SJCRH30 (cell line): ENCODE measurements around the gene ANKLE2. TPM values are rescaled to one million over a fixed set of nuclear protein-coding genes. Genes with fewer than 3 reads are reported as not detected.

Experiments used
- DNase-seq, 2 experiments: peaks; one replicate each; pipeline ENCODE4 v3.0.0-alpha.2; 2015 to 2020
- H3K27ac ChIP-seq: fragments of 250-450 bp; sonication (Bioruptor Pico); 2 replicates; pipeline ENCODE4 v1.5.1; 2020; ENCODE audit warnings: mild to moderate bottlenecking, moderate library complexity
- H3K27me3 ChIP-seq: fragments of 250-450 bp; sonication (Bioruptor Pico); 2 replicates; pipeline ENCODE4 v1.5.1; 2020; ENCODE audit warnings: mild to moderate bottlenecking, moderate library complexity
- H3K36me3 ChIP-seq: fragments of 250-450 bp; sonication (Bioruptor Pico); 2 replicates; pipeline ENCODE4 v1.5.1; 2020; ENCODE audit warnings: mild to moderate bottlenecking, moderate library complexity
- H3K4me1 ChIP-seq: fragments of 250-450 bp; sonication (Bioruptor Pico); 2 replicates; pipeline ENCODE4 v1.5.1; 2020; ENCODE audit warnings: mild to moderate bottlenecking, moderate library complexity
- H3K4me3 ChIP-seq: fragments of 250-450 bp; sonication (Bioruptor Pico); 2 replicates; pipeline ENCODE4 v1.5.1; 2020; ENCODE audit warnings: mild to moderate bottlenecking, moderate library complexity
- H3K9me3 ChIP-seq: fragments of 250-450 bp; sonication (Bioruptor Pico); replicated peaks from 2 replicates; pipeline ENCODE4 v1.5.1; 2020; ENCODE audit warnings: mild to moderate bottlenecking, moderate library complexity
- total RNA-seq: library from RNA; depleted of rRNA; stranded (reverse); fragments of >200 nt; shearing (Covaris generic); gene quantifications from 2 replicates; pipeline ENCODE4 v1.2.3, GENCODE V29; 2014

The ANKLE2 gene
- total RNA-seq, 1 experiment from 2014 or later: 59.1 TPM

GRCh38 chr12:132741620-132742019 is 20.0 kb downstream of the ANKLE2 start:
- Histone ChIP-seq H3K27ac (no peak overlapping the region), H3K4me3 (no peak overlapping the region), H3K27me3 (no peaks in the 10 kb centered on the region), H3K9me3 (0 out of 2 replicates have a peak, but pooled peaks cover 2% of the 10 kb centered on the region), H3K4me1 (no peaks in the 10 kb centered on the region), H3K36me3 (peaks cover 94% of the 10 kb centered on the region)
- no peak for DNase-seq

DNA sequence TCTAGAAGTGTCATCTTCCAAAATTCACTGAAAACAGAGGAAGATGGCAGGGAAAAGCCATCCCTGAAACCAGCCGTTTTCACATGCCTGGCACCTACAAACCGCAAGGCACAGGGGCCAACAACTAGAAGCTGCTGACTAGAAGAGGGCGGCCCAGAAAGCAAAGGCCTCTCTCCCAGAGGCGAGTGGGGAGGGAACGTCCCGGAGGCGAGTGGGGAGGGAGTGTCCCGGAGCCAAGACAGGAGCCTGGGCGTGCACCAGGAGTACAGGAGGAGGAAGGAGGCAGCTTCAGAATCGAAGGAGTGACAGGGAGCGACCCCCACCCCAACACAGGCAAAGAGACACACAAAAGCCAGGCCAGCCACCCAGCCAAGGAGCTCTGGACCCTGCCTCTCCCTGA is 21.0 kb downstream of the ANKLE2 start:
- H3K4me1 ChIP-seq: no peaks in the 10 kb centered on the region
- H3K27me3 ChIP-seq: no peaks in the 10 kb centered on the region
- no peak overlapping the region for H3K4me3 ChIP-seq
- no peak overlapping the region for H3K27ac ChIP-seq
- peaks cover 94% of the 10 kb centered on the region for H3K36me3 ChIP-seq
- 0 out of 2 replicates have a peak, but pooled peaks cover 2% of the 10 kb centered on the region for H3K9me3 ChIP-seq
- no peak for DNase-seq

DNA sequence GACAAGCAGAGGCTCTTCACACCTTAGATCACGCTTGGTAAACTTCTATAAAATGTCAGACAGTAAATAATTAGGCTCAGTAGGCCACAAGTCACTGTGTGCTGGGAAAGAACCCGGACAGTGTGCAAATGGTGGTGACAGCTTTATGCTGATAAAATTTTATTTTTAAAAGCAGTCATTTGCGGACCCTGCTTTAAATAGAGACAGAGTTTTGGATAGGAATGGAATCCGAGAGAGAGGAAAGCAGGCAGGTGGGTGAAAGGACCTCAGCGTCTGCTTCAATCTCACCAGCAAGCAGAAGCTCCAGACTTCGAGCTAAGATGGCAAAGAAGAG is 21.4 kb downstream of the ANKLE2 start:
- Histone ChIP-seq H3K36me3 (peaks cover 94% of the 10 kb centered on the region), H3K27ac (no peak overlapping the region)

DNA sequence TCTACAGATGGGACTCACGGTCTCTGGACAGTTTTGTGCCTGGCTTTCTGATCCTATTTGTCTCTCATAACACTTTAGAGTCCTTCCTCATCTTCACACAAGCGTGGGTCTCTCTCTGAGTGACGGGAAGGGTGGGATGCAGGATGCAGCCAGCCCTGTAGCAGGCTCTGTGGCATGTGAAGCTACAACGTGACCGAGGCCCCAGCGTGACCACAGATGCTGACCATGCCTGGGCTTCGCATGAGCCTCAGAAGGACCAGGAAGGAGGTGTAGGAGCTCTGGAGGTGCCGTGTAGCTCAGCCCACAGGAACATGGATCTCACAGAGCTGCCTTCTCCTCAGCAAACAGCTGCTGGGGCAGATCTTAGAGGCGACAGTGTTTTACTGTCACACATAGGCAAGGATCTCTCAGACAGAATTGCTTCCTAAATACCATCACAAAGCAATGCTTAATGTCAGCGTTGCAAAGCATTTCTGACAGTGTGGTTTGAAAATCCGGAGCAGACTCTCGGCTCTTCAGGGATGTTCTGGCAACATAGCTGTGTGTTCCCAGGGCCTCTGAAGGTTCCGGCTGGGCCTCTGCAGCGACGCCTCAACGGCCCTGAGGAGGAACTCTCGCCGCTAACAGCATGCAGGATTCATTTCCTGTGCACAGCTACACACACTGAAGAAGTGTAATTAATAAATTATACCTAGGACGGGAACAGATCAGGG is 21.9 kb downstream of the ANKLE2 start:
- no peaks in the 10 kb centered on the region for H3K27me3 ChIP-seq
- no peak overlapping the region for H3K27ac ChIP-seq
- 0 out of 2 replicates have a peak, but pooled peaks cover 2% of the 10 kb centered on the region for H3K9me3 ChIP-seq
- no peak overlapping the region for H3K4me3 ChIP-seq
- no peaks in the 10 kb centered on the region for H3K4me1 ChIP-seq
- H3K36me3 ChIP-seq: peaks cover 94% of the 10 kb centered on the region
- no peak for DNase-seq

More for the DNA sequence above, 21.4 kb downstream of the ANKLE2 start:
- Histone ChIP-seq H3K4me1 (no peaks in the 10 kb centered on the region), H3K9me3 (0 out of 2 replicates have a peak, but pooled peaks cover 2% of the 10 kb centered on the region), H3K4me3 (no peak overlapping the region), H3K27me3 (no peaks in the 10 kb centered on the region)
- no peak for DNase-seq

DNA sequence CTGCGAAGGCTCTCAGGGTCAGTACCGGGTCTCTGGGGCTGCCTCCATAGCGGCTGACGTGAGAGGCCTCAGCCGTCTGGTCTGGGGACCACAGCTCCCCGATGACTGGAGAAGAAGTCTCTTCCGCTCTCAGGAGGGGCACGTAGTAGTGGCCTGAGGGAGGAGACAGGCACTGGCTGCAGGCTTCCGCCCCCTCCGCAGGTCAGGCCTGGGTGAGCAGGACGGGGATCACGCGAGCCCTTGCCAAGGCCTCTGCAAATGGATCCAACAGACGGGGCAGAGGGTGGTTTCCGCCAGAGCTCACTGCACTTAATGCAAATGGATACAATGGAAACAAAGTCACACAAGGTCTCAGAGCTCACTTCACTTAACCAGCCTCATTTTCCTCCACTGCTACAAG is 24.7 kb downstream of the ANKLE2 start:
- Histone ChIP-seq H3K4me1 (no peaks in the 10 kb centered on the region), H3K27me3 (no peaks in the 10 kb centered on the region), H3K9me3 (0 out of 2 replicates have a peak, but pooled peaks cover 2% of the 10 kb centered on the region), H3K36me3 (peaks cover 81% of the 10 kb centered on the region), H3K4me3 (no peak overlapping the region), H3K27ac (no peak overlapping the region)
- no peak for DNase-seq

DNA sequence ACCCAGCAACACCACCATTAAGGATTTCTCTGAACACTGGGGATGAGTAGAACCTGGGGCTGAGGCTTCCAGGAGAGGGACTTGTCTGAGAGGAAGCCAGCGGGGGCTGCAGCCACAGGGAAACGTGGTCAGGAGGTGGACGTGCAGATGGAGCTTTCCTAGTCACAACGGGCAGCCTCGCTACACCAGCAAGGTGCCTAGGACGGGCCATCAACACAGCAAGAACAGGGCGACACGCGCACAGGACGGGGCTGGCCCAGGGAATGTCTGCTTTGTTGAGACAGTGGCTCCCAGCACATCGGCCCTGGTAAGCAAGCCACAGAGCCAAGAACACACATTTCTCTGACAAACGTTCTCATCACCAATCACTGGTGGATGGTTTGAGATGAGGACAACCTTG is 25.3 kb downstream of the ANKLE2 start:
- H3K36me3 ChIP-seq: peaks cover 79% of the 10 kb centered on the region

GRCh38 chr12:132735496-132735895 is 26.1 kb downstream of the ANKLE2 start:
- Histone ChIP-seq H3K4me1 (no peaks in the 10 kb centered on the region), H3K36me3 (peaks cover 82% of the 10 kb centered on the region), H3K27ac (no peak overlapping the region), H3K27me3 (no peaks in the 10 kb centered on the region), H3K4me3 (no peak overlapping the region), H3K9me3 (0 out of 2 replicates have a peak, but pooled peaks cover 2% of the 10 kb centered on the region)
- DNase-seq: no peak

More for the DNA sequence above, 25.3 kb downstream of the ANKLE2 start:
- no peak for DNase-seq
- Histone ChIP-seq H3K4me3 (no peak overlapping the region), H3K9me3 (0 out of 2 replicates have a peak, but pooled peaks cover 2% of the 10 kb centered on the region), H3K27ac (no peak overlapping the region), H3K27me3 (no peaks in the 10 kb centered on the region), H3K4me1 (no peaks in the 10 kb centered on the region)

DNA sequence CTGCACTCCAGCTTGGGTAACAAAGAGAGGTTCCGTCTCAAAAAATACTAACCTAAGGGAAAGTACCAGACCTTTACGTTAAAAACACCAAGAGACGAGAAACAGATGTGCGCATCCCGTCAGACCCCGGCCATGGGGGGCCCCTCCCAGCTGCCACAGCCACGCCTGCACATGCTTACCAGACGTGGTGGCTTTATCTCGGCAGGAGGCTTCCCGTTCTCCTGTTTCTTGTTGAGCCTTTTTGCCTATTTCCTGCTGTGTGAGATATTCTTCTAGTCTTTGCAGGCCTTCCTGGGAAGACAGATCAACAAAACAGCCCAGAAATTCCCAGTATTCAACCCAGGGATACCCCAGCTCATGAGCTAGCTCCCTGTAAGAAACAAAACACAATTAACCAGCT is 27.4 kb downstream of the ANKLE2 start:
- H3K4me1 ChIP-seq: no peaks in the 10 kb centered on the region
- no peak overlapping the region for H3K27ac ChIP-seq
- 0 out of 2 replicates have a peak, but pooled peaks cover under 1% of the 10 kb centered on the region for H3K9me3 ChIP-seq
- H3K36me3 ChIP-seq: peaks cover 79% of the 10 kb centered on the region
- no peaks in the 10 kb centered on the region for H3K27me3 ChIP-seq
- H3K4me3 ChIP-seq: no peak overlapping the region
- DNase-seq: no peak

DNA sequence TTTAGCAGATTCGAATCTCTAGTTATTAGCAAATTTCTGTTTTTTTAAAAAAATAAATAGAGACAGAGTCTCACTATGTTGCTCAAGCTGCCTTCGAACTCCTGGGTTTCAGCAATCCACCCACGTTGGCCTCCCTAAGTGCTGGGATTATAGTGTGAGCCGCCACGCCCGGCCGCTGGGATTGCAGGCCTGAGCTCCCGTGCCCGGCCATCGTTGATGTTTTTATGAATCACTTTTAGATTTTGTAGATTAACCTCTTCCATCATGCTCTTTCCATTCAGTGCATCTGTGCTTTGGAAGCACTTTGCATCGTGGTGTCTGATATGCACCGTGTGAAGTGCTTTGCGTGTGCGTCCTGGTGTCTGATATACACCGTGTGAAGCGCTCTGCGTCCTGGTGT is 30.1 kb downstream of the ANKLE2 start:
- Histone ChIP-seq H3K4me1 (no peaks in the 10 kb centered on the region), H3K27ac (no peak overlapping the region), H3K4me3 (no peak overlapping the region), H3K9me3 (no peaks in the 10 kb centered on the region), H3K36me3 (peaks cover 76% of the 10 kb centered on the region), H3K27me3 (no peaks in the 10 kb centered on the region)
- DNase-seq: no peak

DNA sequence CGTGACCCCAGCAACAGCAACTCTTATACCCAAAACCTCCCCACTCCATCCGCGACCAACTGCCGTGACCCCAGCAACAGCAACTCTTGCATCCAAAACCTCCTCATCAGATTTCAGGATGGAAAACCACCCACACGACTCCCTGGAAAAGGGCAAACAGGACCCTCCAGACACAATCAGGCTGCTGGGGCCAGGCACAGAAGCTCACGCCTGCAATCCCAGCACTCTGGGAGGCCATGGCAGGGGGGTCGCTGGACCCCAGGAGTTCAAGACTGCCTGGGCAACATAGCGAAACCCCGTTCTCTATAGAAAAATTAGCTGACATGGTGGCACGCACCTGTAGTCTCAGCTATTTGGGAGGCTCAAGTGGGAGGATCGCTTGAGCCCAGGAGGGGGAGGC is 31.3 kb downstream of the ANKLE2 start:
- Histone ChIP-seq H3K36me3 (peaks cover 76% of the 10 kb centered on the region), H3K27me3 (no peaks in the 10 kb centered on the region), H3K4me1 (no peaks in the 10 kb centered on the region), H3K4me3 (no peak overlapping the region), H3K9me3 (no peaks in the 10 kb centered on the region), H3K27ac (no peak overlapping the region)
- no peak for DNase-seq

- H3K4me1 ChIP-seq: no peaks in the 10 kb centered on the region
- peaks cover 74% of the 10 kb centered on the region for H3K36me3 ChIP-seq
- no peak overlapping the region for H3K4me3 ChIP-seq
- DNase-seq: no peak
- H3K27ac ChIP-seq: no peak overlapping the region
- H3K9me3 ChIP-seq: no peaks in the 10 kb centered on the region
- H3K27me3 ChIP-seq: no peaks in the 10 kb centered on the region
These were observed 31.9 kb downstream of the ANKLE2 start for GRCh38 chr12:132729541-132730320.

GRCh38 chr12:132728502-132728901 is 33.1 kb downstream of the ANKLE2 start:
- no peak for DNase-seq
- Histone ChIP-seq H3K36me3 (peaks cover 75% of the 10 kb centered on the region), H3K9me3 (no peaks in the 10 kb centered on the region), H3K27ac (no peak overlapping the region), H3K27me3 (no peaks in the 10 kb centered on the region), H3K4me1 (no peaks in the 10 kb centered on the region), H3K4me3 (no peak overlapping the region)

DNA sequence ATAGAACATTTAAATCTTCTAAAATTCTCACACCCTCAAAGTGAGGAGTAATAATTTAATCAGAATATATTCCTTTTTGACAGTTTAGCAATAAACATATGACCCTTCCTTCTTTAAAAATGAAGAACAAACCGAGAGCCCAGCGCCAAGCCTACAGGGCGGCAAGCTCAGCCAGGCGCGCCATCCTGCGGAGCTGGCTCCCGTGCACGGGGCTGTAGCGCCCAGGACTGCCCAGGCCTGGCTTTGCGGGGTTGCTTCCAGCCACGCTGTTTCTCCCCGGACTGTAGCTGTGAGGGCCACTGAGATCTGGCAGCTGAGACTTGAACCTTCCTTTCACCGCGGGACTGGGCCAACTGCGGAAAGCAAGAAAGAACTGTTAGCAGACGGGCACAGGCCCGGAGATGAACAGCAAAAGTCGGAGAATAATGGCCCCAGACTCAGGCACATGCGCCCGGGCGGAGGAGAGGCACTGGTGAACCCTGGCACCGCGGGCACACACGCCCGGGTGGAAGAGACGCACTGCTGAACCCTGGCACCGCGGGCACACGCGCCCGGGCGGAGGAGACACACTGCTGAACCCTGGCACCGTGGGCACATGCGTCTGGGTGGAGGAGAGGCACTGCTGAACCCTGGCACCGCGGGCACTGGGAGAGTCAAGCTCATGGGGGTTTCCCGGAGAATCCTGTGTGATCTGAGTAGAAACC is 34.4 kb downstream of the ANKLE2 start:
- Histone ChIP-seq H3K36me3 (peaks cover 87% of the 10 kb centered on the region), H3K27me3 (no peaks in the 10 kb centered on the region)
- no peak for DNase-seq

DNA sequence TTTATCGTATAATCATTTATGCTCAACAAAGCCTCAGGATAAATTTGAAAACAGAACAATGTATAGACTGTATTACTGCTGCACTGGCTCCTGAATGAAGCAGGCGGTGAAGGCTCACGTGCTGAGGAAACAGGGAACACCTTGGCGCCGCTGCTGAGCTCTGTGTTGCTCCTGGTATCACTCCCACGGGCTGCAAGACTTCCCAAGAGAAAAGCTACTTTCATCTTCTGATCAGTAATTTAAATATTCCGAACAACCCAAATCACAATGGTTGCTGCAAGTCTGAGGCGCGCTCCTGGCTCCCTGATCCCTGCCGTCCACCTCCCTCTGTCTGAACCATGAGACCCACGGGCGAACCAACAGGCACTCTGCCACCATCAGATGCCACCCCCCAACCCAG is 35.2 kb downstream of the ANKLE2 start:
- Histone ChIP-seq H3K4me1 (no peaks in the 10 kb centered on the region), H3K27me3 (no peaks in the 10 kb centered on the region), H3K9me3 (no peaks in the 10 kb centered on the region), H3K27ac (no peak overlapping the region), H3K4me3 (no peak overlapping the region), H3K36me3 (peaks cover 92% of the 10 kb centered on the region)
- DNase-seq: no peak

More for the DNA sequence above, 34.4 kb downstream of the ANKLE2 start:
- no peaks in the 10 kb centered on the region for H3K4me1 ChIP-seq
- H3K4me3 ChIP-seq: no peak overlapping the region
- H3K9me3 ChIP-seq: no peaks in the 10 kb centered on the region
- H3K27ac ChIP-seq: no peak overlapping the region
